Heart right ventricle (tissue), 16 donors: ENCODE results near the gene MOB3C. TPM values are rescaled to one million over a fixed set of nuclear protein-coding genes. Genes with fewer than 3 reads are reported as not detected.

Experiments used
- ATAC-seq, 8 donors: fragments of 200-7000 bp; cut with Tn5 transposase; one replicate each; pipeline ENCODE4 v1.9.1; 2020; ENCODE audit warnings: mild to moderate bottlenecking in 8 of 8, moderate library complexity in 8 of 8, moderate number of reproducible peaks in 1 of 8
- DNase-seq, 2 donors: peaks; one replicate each; pipeline ENCODE4 v3.0.0-alpha.2; 2020
- H3K27ac ChIP-seq, 10 donors: fragments of 200-600 bp; sonication (generic) in 2 of 10; one replicate each; pipeline versions ENCODE4 v1.5.0 to v1.8.0; 2020 to 2022; ENCODE audit warnings: mild to moderate bottlenecking in 3 of 10
- H3K27me3 ChIP-seq, 7 donors: fragments of 200-600 bp; one replicate each; pipeline ENCODE4 v1.8.0; 2021 to 2022; ENCODE audit warnings: mild to moderate bottlenecking in 2 of 7
- H3K36me3 ChIP-seq, 9 donors: fragments of 200-600 bp; sonication (generic) in 1 of 9; one replicate each; pipeline versions ENCODE4 v1.5.0 to v1.8.0; 2020 to 2022; ENCODE audit warnings: mild to moderate bottlenecking in 2 of 9
- H3K4me1 ChIP-seq, 9 donors: fragments of 200-600 bp; sonication (generic) in 1 of 9; one replicate each; pipeline versions ENCODE4 v1.5.0 to v1.8.0; 2020 to 2022; ENCODE audit warnings: mild to moderate bottlenecking in 4 of 9
- H3K4me3 ChIP-seq, 10 donors: fragments of 200-600 bp; sonication (generic) in 2 of 10; one replicate each; pipeline versions ENCODE4 v1.5.0 to v1.8.0; 2020 to 2022; ENCODE audit warnings: mild to moderate bottlenecking in 7 of 10, moderate library complexity in 2 of 10
- H3K9me3 ChIP-seq, 11 donors: fragments of 200-600 bp in 10 of 11; sonication (generic) in 2 of 11; one replicate each; pipeline versions ENCODE4 v1.5.0 to v1.8.0; 2013 to 2022; ENCODE audit warnings: mild to moderate bottlenecking in 2 of 11, control low read depth in 1 of 11, moderate library complexity in 1 of 11
- WGBS, 2 donors: extraction: QIAGEN DNeasy Blood & Tissue Kit; methylation state at CpG; one replicate each; pipeline ENCODE4 v1.1.7; 2013; ENCODE audit warnings: inconsistent platforms in 1 of 2; 5-methylcytosine and 5-hydroxymethylcytosine counted together
- intact Hi-C, 10 donors: fragments of 100-400 bp; cut with DNase I; formaldehyde crosslinking; loops; one replicate each; pipeline versions ENCODE4 v1.11.1 to v1.14.2; 2022
- polyA plus RNA-seq, 2 donors: library from polyadenylated mRNA; stranded (reverse); fragments of 200-250 nt; gene quantifications; one replicate each; pipeline ENCODE4 v1.2.3, GENCODE V29; 2013
- total RNA-seq, 10 donors: library from RNA; stranded (reverse); fragmentation: NEBNext Ultra II Directional in 3 of 10; extraction: Animal tissue kit (Norgen Biotek cat#: 25700) in 3 of 10; gene quantifications; one replicate each; pipeline versions ENCODE4 v1.2.1 to v1.2.4, GENCODE V29; 2021 to 2023
- TF ChIP-seq, protein P1 (sequence below), 9 donors: fragments of 200-600 bp; sonication (generic) in 2 of 9; IDR thresholded peaks; one replicate each; pipeline versions ENCODE4 v1.5.0 to v1.8.0; 2021 to 2022; ENCODE audit warnings: antibody characterized with exemption in 9 of 9, mild to moderate bottlenecking in 5 of 9, moderate library complexity in 1 of 9
- donor health status: Arrhythmogenic right ventricular cardiomyopathy.
- donor health status: ischemic (EF 13 %, LVEDD 7.1; RV severe dilation, severe dysfunction).
- donor health status: healthy with polysubstance abuse.
- donor health status: DM: no; HTN: yes; CAD: no.
- donor health status: DM: no; HTN: no; CAD: no.
- donor health status: ischemic (EF 25% LVEDD 6.9; RV normal size, moderate dysfunction).
- donor health status: ischemic (EF 25% LVEDD 5.7; RV mildly dilated, moderate dysfunction).
- donor health status: healthy.
- donor health status: DM: yes; HTN: yes; CAD: no.
- donor health status: Ischemic cardiomyopathy.
- donor health status: ischemic (EF 35%, LVEDD 5.7; RV mildly dilated, moderate dysfunction).
- donor health status: nonischemic (EF 11% LVEDD 7.7; RV severe dilation, severe dysfunction).
- donor health status: DM: yes; HTN: yes; CAD: no.
- donor health status: PGD.
- donor health status: ischemic (EF 29% LVEDD 5.4; RV normal size, mild dysfunction).
- donor health status: nonischemic (EF 23%, LVEDD 6.1; RV moderate dilation, normal function).

MOB3C gene
- total and polyA plus RNA-seq, 12 donors, result 7.9 to 16.9 (median 10.8) TPM

DNA sequence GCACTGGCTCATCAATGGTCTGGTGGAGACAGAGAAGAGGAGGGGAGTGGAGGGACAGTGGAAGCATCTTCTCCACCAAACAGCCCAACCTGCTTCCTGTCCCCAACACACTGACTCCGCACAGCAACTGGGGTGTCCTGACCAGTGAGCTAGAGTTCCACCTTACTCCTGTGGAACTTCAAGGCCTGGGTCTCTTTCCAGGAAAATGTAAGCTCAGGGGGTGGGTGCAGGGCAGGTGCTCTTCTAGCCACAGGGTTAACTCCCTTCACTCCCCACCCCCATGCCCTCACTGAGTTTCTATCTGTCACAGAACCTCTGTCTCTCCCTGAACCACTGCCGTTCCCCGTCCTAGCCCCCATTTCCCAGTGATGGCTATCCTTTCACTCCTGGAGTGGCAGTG lies 876 bp downstream of the MOB3C start:
- H3K4me1 ChIP-seq, result peaks cover 25 to 61% (median 58%) of the 10 kb centered on the region in 9 donors
- TF ChIP-seq, protein P1, sequence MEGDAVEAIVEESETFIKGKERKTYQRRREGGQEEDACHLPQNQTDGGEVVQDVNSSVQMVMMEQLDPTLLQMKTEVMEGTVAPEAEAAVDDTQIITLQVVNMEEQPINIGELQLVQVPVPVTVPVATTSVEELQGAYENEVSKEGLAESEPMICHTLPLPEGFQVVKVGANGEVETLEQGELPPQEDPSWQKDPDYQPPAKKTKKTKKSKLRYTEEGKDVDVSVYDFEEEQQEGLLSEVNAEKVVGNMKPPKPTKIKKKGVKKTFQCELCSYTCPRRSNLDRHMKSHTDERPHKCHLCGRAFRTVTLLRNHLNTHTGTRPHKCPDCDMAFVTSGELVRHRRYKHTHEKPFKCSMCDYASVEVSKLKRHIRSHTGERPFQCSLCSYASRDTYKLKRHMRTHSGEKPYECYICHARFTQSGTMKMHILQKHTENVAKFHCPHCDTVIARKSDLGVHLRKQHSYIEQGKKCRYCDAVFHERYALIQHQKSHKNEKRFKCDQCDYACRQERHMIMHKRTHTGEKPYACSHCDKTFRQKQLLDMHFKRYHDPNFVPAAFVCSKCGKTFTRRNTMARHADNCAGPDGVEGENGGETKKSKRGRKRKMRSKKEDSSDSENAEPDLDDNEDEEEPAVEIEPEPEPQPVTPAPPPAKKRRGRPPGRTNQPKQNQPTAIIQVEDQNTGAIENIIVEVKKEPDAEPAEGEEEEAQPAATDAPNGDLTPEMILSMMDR (IDR thresholded peaks at IDR 0.05), result no peak
- no peak for DNase-seq
- ATAC-seq, result peak in 1 of 8 donors; percentile 1
- 39 to 52% methylated on average over 3 of the region's 3 CpGs for WGBS, 2 donors
- H3K9me3 ChIP-seq, result no peaks in the 10 kb centered on the region
- H3K36me3 ChIP-seq, result peaks cover 0 to 25% (median 6%) of the 10 kb centered on the region in 9 donors
- peak overlapping the region; percentile 56 to 98 (median 92) for H3K27ac ChIP-seq
- intact Hi-C loops, result loop anchor here in 4 of 10 donors (5.0 to 10.0 kb wide), 3 partner anchors 49 to 102 kb away; partner anchors contain the start of genes ATPAF1 (in 3 of the 4) and EFCAB14 (in 2 of the 4)
- peak overlapping the region; percentile 43 to 95 (median 84) for H3K4me3 ChIP-seq
- H3K27me3 ChIP-seq, result no peaks in the 10 kb centered on the region

DNA sequence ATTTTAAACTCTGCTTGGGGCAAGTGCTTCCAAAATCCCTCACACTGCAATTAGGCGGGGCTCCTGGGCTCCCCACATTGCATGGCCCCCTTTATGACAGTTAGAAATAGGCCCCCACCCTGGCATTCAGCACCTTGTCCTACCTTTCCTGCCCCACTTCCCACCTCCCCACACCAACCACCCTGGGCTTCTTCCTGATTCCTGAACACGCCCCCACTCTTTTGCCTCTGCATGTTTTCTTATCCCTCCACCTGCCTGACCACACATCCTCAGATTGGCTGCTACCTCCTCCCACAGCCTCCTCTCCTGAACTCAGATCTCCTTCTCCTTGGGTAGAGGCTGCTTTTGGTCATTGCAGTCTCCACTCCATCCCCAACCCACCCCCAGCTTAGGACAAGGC lies 1.5 kb downstream of the MOB3C start:
- no peaks in the 10 kb centered on the region for H3K9me3 ChIP-seq
- peaks cover 25 to 63% (median 58%) of the 10 kb centered on the region in 9 donors for H3K4me1 ChIP-seq
- 92 to 97% methylated on average over 2 of the region's 2 CpGs for WGBS, 2 donors
- H3K27ac ChIP-seq, result peak overlapping the region in 8 of 10 donors; percentile 69 to 98 (median 92)
- no peak for ATAC-seq
- peak overlapping the region in 7 of 10 donors; percentile 57 to 95 (median 88) for H3K4me3 ChIP-seq
- TF ChIP-seq, protein P1 (IDR thresholded peaks at IDR 0.05), result no peak
- DNase-seq, result no peak
- no peaks in the 10 kb centered on the region for H3K27me3 ChIP-seq
- H3K36me3 ChIP-seq, result peaks cover 0 to 31% (median 9%) of the 10 kb centered on the region in 9 donors
- intact Hi-C loops, result loop anchor here in 4 of 10 donors (5.0 to 10.0 kb wide), 3 partner anchors 50 to 102 kb away; partner anchors contain the start of genes ATPAF1 (in 3 of the 4) and EFCAB14 (in 2 of the 4)

DNA sequence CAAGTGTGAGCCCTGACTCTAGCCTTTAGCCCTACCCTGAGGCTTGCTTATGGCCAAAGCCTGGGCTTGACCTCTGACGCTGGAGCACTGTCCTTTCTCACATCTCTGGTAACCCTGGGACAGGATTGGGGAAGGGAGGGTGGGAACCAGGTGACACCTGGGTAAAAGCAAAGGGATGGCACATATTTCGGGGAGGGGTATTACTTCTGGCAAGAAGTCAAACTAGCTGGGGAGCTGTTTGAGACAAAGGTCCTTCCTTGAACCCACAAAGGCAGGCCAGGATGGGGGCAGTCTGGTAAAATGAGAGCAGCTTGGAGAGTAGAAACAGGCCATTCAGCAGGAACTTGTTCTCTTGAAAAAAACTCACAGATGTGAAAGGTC lies 2.0 kb downstream of the MOB3C start:
- peak overlapping the region in 4 of 10 donors; percentile 33 to 89 (median 64) for H3K4me3 ChIP-seq
- no peak for DNase-seq
- ATAC-seq, result no peak
- H3K36me3 ChIP-seq, result peaks cover 0 to 36% (median 14%) of the 10 kb centered on the region in 9 donors
- intact Hi-C loops, result loop anchor here in 3 of 10 donors (5.0 to 10.0 kb wide), 2 partner anchors 50 to 53 kb away; partner anchors contain the start of gene ATPAF1 (in 3 of the 3)
- no peaks in the 10 kb centered on the region for H3K27me3 ChIP-seq
- TF ChIP-seq, protein P1 (IDR thresholded peaks at IDR 0.05), result no peak
- WGBS, 2 donors, result 70 to 76% methylated on average over 2 of the region's 2 CpGs
- H3K27ac ChIP-seq, result peak overlapping the region in 9 of 10 donors; percentile 54 to 98 (median 73)
- H3K4me1 ChIP-seq, result peaks cover 25 to 63% (median 58%) of the 10 kb centered on the region in 9 donors
- H3K9me3 ChIP-seq, result no peaks in the 10 kb centered on the region

DNA sequence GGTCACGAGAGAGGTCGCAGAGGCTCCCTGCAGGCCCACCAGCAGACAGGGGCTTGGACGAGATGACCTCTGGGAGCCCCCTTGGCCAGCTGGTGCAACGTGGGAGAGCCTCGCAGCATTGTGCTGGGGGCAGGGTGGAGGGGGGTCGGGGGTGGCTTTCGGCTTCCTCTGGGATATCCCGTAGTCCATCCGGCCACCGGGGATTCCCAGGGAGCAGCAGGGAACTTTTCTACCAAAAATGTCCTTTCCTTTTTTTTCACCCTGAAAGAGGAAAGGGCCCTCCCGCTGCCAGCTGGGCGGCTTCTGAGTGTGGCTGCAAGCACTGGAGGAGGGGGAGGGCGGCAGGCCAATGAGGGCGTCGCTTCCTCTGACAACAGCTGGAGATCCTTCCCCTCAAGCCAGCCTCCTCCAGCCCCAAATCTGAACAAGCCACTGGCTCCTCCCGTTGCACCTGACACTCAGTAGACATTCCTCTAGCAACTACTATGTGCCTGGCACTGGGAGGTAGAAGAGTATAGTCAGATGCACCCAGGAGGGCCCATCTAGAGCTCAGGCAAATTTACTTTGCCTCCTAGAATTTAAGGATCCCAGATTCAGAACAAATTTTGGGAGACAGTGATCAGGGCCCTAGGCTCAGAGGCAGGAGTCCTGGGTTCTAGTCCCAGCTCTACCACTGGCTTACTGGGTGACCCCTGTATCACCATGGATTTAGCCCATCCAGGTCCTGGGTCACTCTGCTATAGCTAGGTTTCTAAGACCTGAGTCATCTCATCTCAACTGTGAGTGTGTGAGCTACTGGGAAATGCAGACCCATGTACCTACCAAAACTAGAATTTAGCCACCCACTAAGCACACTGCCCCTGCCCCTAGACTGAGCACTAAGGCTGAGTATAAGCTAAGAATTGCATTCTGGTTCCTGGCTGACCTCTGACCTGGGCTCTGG lies 2.7 kb downstream of the MOB3C start:
- H3K4me1 ChIP-seq, result peaks cover 25 to 63% (median 58%) of the 10 kb centered on the region in 9 donors
- DNase-seq (peak; percentile 93 to 94), ATAC-seq (peak; percentile 62 to 84 (median 76))
- no peaks in the 10 kb centered on the region for H3K9me3 ChIP-seq
- peak overlapping the region; percentile 13 to 98 (median 73) for H3K27ac ChIP-seq
- 5 to 7% methylated on average over 15 to 16 of the region's 16 CpGs for WGBS, 2 donors
- intact Hi-C loops, result loop anchor here in 3 of 10 donors (5.0 to 10.0 kb wide), 2 partner anchors 51 to 53 kb away; partner anchors contain the start of gene ATPAF1 (in 3 of the 3)
- H3K4me3 ChIP-seq, result peak overlapping the region in 8 of 10 donors; percentile 21 to 42 (median 32)
- peaks cover 0 to 43% (median 21%) of the 10 kb centered on the region in 9 donors for H3K36me3 ChIP-seq
- TF ChIP-seq, protein P1 (IDR thresholded peaks at IDR 0.05), result no peak
- no peaks in the 10 kb centered on the region for H3K27me3 ChIP-seq
